Measurements from ENCODE around the gene PACSIN3. TPM values are rescaled to one million over a fixed set of nuclear protein-coding genes. Genes with fewer than 3 reads are reported as not detected.

PACSIN3 gene
- total RNA-seq, 1 experiment from 2014 or later: 76.7 TPM

DNA sequence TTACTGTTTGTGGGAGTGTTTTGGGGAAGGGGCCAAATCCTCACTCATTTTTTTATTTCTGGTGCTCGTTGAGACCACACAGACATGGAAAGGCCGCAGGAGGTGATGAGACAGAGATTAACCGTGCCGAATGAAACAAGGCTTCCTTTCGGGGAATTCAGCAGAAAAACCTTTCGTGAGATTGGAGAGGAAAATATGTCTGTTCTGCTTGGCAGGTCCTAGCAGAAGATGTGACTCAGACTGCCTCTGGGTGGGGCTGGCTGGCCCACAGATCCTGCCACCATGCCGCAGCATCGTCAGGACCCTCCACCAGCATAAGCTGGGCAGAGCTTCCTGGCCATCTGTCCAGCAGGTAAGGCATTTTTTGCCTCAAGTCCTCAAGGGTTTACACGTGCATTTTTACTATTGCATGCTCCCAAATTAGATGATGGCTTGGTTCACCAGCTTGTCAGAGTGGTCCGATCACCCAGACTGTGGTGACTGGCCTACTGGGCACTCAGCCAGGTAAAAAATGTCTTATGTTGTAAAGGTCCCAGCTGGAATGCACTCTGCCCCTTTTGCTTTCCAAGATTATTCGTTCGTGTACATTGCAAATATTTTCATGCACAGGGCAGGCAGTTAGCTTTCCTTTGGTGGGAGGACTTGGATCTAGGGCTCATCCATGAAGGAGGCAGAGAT is 30.0 kb upstream of the PACSIN3 start:
- peaks cover 12% of the 10 kb centered on the region for H3K36me3 Mint-ChIP-seq (ENCODE audit: insufficient read depth, unreplicated experiment)
- no peak for DNase-seq
- BruUV-seq (replicated peaks): no TSS peak
- CTCF ChIA-PET: interaction anchor here (0.6 to 3.3 kb wide), 6 partner anchors 29 to 139 kb away, joined by 3 to 25 read pairs (median 6); no protein-coding TSS in a partner anchor
- intact Hi-C loops (cut with micrococcal nuclease; ENCODE audit: unreplicated experiment): loop anchor here (5.0 kb wide), 1 partner anchor 39 kb away; the partner anchor contains the start of gene ARFGAP2
- H3K27ac Mint-ChIP-seq (ENCODE audit: unreplicated experiment): peak overlapping the region; percentile 88
- H3K9me3 ChIP-seq: no peaks in the 10 kb centered on the region
- H3K4me3 ChIP-seq (ENCODE audit: low read depth, low read length): peak overlapping the region; percentile 73
- peaks cover 3% of the 10 kb centered on the region for H3K36me3 ChIP-seq (ENCODE audit: control insufficient read depth, insufficient read depth, low read length)
- H3K9me3 Mint-ChIP-seq (ENCODE audit: unreplicated experiment): no peaks in the 10 kb centered on the region
- no peaks in the 10 kb centered on the region for H3K27me3 Mint-ChIP-seq (ENCODE audit: insufficient read depth, unreplicated experiment)
- peaks cover 23% of the 10 kb centered on the region for H3K4me1 ChIP-seq
- POLR2A ChIA-PET: interaction anchor here (0.6 to 3.1 kb wide), 3 partner anchors 17 to 29 kb away, joined by 3 to 52 read pairs (median 18); no protein-coding TSS in a partner anchor
- H3K4me1 Mint-ChIP-seq (ENCODE audit: low read depth, unreplicated experiment): peaks cover 31% of the 10 kb centered on the region
- H3K27me3 ChIP-seq (replicated peaks; ENCODE audit: control insufficient read depth, insufficient read depth, low read length): no peaks in the 10 kb centered on the region
- H3K4me3 Mint-ChIP-seq (ENCODE audit: unreplicated experiment): peak overlapping the region; percentile 79
- TF ChIP-seq, protein P1, sequence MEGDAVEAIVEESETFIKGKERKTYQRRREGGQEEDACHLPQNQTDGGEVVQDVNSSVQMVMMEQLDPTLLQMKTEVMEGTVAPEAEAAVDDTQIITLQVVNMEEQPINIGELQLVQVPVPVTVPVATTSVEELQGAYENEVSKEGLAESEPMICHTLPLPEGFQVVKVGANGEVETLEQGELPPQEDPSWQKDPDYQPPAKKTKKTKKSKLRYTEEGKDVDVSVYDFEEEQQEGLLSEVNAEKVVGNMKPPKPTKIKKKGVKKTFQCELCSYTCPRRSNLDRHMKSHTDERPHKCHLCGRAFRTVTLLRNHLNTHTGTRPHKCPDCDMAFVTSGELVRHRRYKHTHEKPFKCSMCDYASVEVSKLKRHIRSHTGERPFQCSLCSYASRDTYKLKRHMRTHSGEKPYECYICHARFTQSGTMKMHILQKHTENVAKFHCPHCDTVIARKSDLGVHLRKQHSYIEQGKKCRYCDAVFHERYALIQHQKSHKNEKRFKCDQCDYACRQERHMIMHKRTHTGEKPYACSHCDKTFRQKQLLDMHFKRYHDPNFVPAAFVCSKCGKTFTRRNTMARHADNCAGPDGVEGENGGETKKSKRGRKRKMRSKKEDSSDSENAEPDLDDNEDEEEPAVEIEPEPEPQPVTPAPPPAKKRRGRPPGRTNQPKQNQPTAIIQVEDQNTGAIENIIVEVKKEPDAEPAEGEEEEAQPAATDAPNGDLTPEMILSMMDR (IDR thresholded peaks at IDR 0.05; ENCODE audit: insufficient read depth in 1 of 2, low read depth in 1 of 2, low read length in 1 of 2, severe bottlenecking in 1 of 2, unreplicated experiment in 1 of 2): peak in 1 of 2 experiments; percentile 8

DNA sequence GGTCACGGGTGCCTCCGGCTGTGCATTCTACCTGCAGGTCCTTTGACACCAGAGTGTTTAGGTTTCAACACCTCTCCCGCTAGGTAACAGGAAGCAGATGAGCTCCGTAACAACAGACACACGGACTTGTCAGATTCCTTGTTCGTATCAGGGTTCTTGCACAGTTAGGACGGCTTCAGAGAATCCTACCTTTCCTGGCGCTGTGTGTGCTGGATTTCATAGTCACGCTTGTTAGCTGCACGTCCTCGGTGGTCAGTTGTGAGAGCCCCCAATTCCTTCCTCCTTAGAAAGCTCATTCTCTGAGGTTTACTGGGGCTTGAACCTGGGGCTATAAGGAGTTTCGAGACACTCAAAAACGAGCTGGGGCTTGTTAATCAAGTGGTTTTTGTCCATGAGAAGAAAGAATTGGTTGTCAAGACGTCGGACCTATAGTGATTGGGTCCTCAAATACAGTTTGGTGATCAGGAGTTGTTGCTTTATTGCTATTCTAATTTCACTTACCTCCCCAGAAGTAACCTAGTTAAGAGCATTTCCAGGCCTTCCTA is 29.2 kb upstream of the PACSIN3 start:
- intact Hi-C loops (cut with micrococcal nuclease; ENCODE audit: unreplicated experiment): loop anchor here (5.0 kb wide), 1 partner anchor 38 kb away; the partner anchor contains the start of gene ARFGAP2
- peak overlapping the region; percentile 88 for H3K27ac Mint-ChIP-seq (ENCODE audit: unreplicated experiment)
- ChIA-PET CTCF (interaction anchor here (0.5 to 3.3 kb wide), 13 partner anchors 19 to 667 kb away, joined by 3 to 25 read pairs (median 7); partner anchors contain the start of gene NR1H3), POLR2A (interaction anchor here (0.6 to 3.1 kb wide), 16 partner anchors 10 to 279 kb away, joined by 3 to 52 read pairs (median 6); partner anchors contain the start of genes ACP2, CSTPP1, MADD and NR1H3)
- Histone ChIP-seq H3K36me3 (ENCODE audit: control insufficient read depth, insufficient read depth, low read length) (peaks cover 1% of the 10 kb centered on the region; the same call in 1 of the 2 replicates), H3K4me3 (ENCODE audit: low read depth, low read length) (peak overlapping the region; percentile 73), H3K4me1 (peaks cover 22% of the 10 kb centered on the region), H3K27me3 (replicated peaks; ENCODE audit: control insufficient read depth, insufficient read depth, low read length) (no peaks in the 10 kb centered on the region), H3K9me3 (no peaks in the 10 kb centered on the region)
- BruUV-seq (replicated peaks): TSS peak; percentile 60
- H3K9me3 Mint-ChIP-seq (ENCODE audit: unreplicated experiment): no peaks in the 10 kb centered on the region
- peak overlapping the region; percentile 79 for H3K4me3 Mint-ChIP-seq (ENCODE audit: unreplicated experiment)
- no peak for DNase-seq
- H3K27me3 Mint-ChIP-seq (ENCODE audit: insufficient read depth, unreplicated experiment): no peaks in the 10 kb centered on the region
- H3K36me3 Mint-ChIP-seq (ENCODE audit: insufficient read depth, unreplicated experiment): peaks cover 10% of the 10 kb centered on the region
- peaks cover 29% of the 10 kb centered on the region for H3K4me1 Mint-ChIP-seq (ENCODE audit: low read depth, unreplicated experiment)
- TF ChIP-seq, protein P1 (IDR thresholded peaks at IDR 0.05; ENCODE audit: insufficient read depth in 1 of 2, low read depth in 1 of 2, low read length in 1 of 2, severe bottlenecking in 1 of 2, unreplicated experiment in 1 of 2): no peak

DNA sequence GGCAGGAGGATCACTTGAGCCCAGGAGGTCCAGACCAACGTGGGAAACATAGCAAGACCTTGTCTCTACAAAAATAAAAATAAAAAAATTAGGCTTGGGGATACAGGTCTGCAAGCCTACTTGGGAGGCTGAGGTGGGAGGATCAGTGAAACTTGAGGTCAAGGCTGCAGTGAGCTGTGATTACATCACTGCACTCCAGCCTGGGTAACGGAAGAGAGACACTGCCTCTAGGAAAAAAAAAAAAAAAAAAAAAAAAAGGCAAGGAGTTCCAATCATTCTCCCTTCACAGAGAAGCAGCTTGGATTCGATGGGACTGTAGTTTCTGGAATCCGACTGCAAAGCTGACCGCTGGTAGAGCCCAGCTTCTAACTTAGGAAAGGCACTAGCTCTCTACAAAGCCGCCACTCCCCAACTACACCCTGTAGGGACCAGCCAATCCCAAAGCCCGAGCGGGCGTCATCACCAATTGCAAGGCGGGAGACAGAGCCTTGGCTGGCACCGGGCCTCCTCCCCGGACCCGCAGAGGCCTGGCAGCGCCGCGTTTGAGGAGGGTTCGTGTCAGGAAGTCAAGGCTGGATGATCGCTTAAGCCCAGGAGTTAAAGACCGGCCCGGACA is 27.8 kb upstream of the PACSIN3 start:
- no peaks in the 10 kb centered on the region for H3K27me3 ChIP-seq (replicated peaks; ENCODE audit: control insufficient read depth, insufficient read depth, low read length)
- ChIA-PET POLR2A (interaction anchor here (0.6 to 3.1 kb wide), 15 partner anchors 9 to 370 kb away, joined by 3 to 52 read pairs (median 7); partner anchors contain the start of genes ACP2, CSTPP1 and NR1H3), CTCF (interaction anchor here (0.7 to 3.3 kb wide), 12 partner anchors 20 to 213 kb away, joined by 3 to 25 read pairs (median 7); partner anchors contain the start of gene ACP2)
- Mint-ChIP-seq H3K36me3 (ENCODE audit: insufficient read depth, unreplicated experiment) (peaks cover 6% of the 10 kb centered on the region), H3K27ac (ENCODE audit: unreplicated experiment) (peak overlapping the region; percentile 88), H3K9me3 (ENCODE audit: unreplicated experiment) (no peaks in the 10 kb centered on the region), H3K4me1 (ENCODE audit: low read depth, unreplicated experiment) (peaks cover 22% of the 10 kb centered on the region), H3K27me3 (ENCODE audit: insufficient read depth, unreplicated experiment) (no peaks in the 10 kb centered on the region), H3K4me3 (ENCODE audit: unreplicated experiment) (peak overlapping the region; percentile 79)
- peak; percentile 89 for DNase-seq
- H3K9me3 ChIP-seq: 0 out of 2 replicates have a peak, but pooled peaks cover 6% of the 10 kb centered on the region
- peaks cover 17% of the 10 kb centered on the region for H3K4me1 ChIP-seq
- H3K36me3 ChIP-seq (ENCODE audit: control insufficient read depth, insufficient read depth, low read length): peaks cover 1% of the 10 kb centered on the region; the same call in 1 of the 2 replicates
- intact Hi-C loops (cut with micrococcal nuclease; ENCODE audit: unreplicated experiment): loop anchor here (1.0 kb wide), 3 partner anchors 10 to 25 kb away; no protein-coding TSS in a partner anchor
- TSS peak; percentile 74 for BruUV-seq (replicated peaks)
- TF ChIP-seq, protein P1 (IDR thresholded peaks at IDR 0.05; ENCODE audit: insufficient read depth in 1 of 2, low read depth in 1 of 2, low read length in 1 of 2, severe bottlenecking in 1 of 2, unreplicated experiment in 1 of 2): no peak
- peak overlapping the region; percentile 73 for H3K4me3 ChIP-seq (ENCODE audit: low read depth, low read length)

Data from Caco-2 (cell line).